Cardiac fibroblast (primary cell): Measurements from ENCODE around the gene STK32C.

Source experiments
- DNase-seq, 2 donors: peaks; one replicate each; pipeline versions ENCODE4 v3.0.0 to v3.0.0-alpha.2; 2010; ENCODE audit warnings: low read depth in 2 of 2
- H3K4me3 ChIP-seq, 2 donors: replicated peaks in 1 of 2; 1 replicate in 1 of 2; 2 replicates in 1 of 2; pipeline ENCODE4 v1.5.1; 2011; ENCODE audit warnings: low read depth in 2 of 2, low read length in 2 of 2, mild to moderate bottlenecking in 2 of 2, moderate library complexity in 1 of 2
- TF ChIP-seq, protein P1 (sequence below): IDR thresholded peaks from one replicate; pipeline ENCODE4 v1.5.1; 2011; ENCODE audit warnings: low read depth, mild to moderate bottlenecking, low read length, inconsistent platforms

The STK32C gene

DNA sequence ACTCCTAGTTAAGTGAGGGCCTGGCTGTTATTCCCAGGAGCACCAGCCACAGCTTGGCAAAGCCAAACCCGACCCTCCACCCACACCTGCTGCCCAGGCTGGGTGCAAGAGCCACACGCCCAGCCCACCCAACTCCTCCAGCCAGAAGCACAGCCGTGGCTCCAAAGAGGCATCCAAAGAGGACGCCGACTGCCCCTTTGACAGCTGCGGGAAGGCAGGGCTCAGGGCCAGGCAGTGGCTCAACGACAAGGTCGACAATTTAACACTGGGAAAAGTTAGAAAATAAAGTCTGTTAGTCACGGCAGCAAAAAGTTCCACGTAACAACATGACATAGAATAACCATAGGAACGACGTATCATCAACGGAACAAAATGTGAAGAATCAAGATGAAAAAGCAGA is 66.7 kb downstream of the STK32C start:
- TF ChIP-seq, protein P1, sequence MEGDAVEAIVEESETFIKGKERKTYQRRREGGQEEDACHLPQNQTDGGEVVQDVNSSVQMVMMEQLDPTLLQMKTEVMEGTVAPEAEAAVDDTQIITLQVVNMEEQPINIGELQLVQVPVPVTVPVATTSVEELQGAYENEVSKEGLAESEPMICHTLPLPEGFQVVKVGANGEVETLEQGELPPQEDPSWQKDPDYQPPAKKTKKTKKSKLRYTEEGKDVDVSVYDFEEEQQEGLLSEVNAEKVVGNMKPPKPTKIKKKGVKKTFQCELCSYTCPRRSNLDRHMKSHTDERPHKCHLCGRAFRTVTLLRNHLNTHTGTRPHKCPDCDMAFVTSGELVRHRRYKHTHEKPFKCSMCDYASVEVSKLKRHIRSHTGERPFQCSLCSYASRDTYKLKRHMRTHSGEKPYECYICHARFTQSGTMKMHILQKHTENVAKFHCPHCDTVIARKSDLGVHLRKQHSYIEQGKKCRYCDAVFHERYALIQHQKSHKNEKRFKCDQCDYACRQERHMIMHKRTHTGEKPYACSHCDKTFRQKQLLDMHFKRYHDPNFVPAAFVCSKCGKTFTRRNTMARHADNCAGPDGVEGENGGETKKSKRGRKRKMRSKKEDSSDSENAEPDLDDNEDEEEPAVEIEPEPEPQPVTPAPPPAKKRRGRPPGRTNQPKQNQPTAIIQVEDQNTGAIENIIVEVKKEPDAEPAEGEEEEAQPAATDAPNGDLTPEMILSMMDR: no peak
- no peak for DNase-seq
- no peak overlapping the region for H3K4me3 ChIP-seq

DNA sequence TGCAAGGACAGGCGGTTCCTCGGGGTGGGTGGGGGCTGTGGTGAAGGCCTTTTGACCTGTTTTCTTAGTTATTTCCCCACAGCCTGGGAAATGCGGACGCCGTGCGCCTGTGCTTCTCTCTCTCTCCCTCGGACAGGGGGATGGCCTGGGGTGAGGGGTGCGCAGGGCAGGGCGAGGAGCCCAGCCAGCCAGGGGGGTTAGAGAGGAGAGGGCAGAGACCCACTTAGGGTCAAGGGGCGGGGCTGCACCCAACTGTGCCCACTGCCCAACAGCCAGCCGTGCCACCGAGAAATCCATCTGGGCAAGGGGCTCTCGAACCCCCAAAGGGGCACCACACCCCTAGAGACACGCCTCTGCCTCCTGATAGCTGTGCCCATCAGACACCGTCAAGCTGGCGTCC is 67.2 kb downstream of the STK32C start:
- TF ChIP-seq, protein P1: no peak
- DNase-seq: no peak
- no peak overlapping the region for H3K4me3 ChIP-seq

DNA sequence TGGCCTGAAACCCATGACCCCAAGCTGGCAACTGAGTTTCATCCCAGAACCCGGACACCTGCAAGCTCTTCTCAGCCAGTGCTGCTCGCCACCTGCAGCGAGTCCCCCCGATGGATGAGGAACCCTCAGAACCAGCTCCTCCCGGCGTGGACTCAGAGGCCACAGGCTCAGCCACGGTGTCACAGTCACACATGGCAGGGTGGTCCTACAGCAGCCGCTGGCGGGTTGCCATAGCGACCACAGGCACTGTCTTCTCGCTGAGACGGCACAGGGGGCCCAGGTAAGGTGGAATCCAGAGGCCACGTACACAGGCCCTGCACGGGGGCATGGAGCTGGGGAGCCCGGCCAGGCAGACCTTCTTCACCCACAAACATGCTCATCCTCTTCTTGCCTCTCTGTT is 67.6 kb downstream of the STK32C start:
- no peak overlapping the region for H3K4me3 ChIP-seq
- DNase-seq: no peak
- TF ChIP-seq, protein P1: no peak

DNA sequence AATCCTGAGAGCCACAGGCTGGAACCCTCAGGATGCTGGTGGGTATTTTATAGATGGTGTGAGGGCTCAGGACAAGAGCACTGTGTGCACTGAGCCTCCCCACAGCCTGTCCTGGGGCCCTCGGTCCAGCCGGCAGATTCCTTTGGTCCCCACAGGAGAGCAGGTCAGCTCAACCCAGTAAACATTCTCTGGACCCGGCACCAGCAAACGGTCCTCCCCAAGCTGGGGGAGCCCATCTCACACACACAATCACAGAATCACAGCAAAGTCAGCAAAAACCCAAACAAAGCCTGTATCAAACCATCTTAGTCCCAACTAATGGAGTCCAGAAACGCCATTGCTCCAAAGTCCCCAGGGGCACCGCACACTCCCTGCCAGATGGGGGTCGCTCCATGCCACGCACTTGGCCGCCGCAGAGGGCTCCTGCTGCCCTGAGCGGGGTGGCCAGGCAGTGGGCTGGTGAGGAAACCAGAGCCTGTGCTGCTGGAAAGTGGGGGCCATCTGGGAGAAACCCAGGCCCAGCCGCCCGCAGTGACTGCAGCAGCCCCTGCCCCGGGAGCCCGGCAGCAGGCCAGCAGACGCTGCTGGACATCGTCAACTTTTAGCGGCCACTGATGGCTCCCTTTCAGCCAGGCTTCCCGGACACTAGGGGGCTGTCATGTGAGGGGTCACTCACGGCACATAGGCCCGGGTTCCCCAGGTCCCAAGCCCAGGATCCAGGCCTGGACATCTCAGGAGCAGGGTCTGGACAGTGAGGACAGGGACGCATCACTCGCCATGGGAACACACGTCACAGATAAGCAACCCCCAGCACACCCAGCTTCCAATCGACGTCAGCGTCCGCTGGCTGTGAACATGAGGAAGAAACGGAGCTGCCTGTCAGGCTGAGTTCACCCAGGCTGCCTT is 68.4 kb downstream of the STK32C start:
- no peak overlapping the region for H3K4me3 ChIP-seq
- DNase-seq: peak; percentile 52 to 78
- TF ChIP-seq, protein P1: peak; percentile 17

DNA sequence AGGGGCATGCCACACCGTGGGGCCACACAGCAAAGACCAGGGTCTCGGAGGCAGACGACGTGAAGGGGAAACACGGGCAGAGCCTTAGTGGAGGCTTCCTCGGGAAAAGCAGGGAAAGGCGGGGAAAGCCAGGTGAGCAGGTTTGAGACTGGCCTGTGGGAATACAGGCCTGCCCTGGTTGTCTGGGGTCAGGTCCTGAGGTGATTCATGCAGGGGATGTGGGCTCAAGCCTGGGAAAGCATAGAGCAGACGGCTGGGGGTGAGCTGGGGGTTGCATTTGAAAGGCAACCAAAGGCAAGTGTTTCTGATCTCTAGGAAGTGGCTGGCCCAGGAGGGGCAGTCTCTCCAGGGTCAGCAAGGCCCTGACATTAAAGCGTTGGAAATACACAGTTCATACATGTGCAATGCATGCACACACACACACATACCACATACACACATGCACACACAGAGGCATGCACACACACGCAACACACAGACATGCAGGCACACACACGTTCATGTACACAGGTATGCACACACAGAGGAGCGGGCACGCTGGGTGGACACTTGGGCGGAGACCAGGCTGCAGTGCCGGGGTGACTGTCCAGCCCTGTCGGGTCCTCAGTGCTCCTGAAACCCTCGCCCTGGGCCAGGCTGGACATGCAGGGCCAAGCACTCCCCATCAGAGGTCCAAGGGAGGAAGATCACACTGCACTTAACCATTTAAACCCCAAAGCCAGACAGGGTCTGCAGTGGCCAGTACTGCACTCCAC is 69.2 kb downstream of the STK32C start:
- H3K4me3 ChIP-seq: no peak overlapping the region
- TF ChIP-seq, protein P1: no peak
- DNase-seq: no peak

DNA sequence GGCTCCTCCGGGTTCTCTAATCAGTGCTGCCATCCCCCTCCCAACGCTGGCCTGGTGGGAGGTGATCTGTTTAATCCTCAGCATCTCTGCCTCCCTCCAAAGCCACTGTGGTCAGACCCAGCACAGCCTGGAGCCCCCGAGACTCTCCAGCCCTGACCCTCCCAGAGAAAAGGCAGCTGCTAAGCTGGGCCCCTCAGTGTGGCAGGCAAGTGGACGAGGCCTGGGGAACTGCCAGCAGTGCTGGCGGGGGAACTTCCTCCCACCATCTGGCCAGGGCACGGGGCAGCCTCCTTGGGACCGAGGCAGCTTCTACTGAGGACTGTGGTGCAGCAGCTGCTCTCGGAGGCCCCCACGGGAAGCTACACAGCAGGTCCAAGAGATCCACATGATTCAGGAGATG is 69.9 kb downstream of the STK32C start:
- H3K4me3 ChIP-seq: no peak overlapping the region
- TF ChIP-seq, protein P1: no peak
- DNase-seq: peak in 1 of 2 donors; percentile 14
